Measurements from ENCODE around the gene B3GNT7. TPM values are rescaled to one million over a fixed set of nuclear protein-coding genes. Genes with fewer than 3 reads are reported as not detected.

B3GNT7 gene
- total and polyA plus RNA-seq, 2 of the 4 experiments (the other 2 are of a cell fraction) = under 0.01 to 0.03 TPM

DNA sequence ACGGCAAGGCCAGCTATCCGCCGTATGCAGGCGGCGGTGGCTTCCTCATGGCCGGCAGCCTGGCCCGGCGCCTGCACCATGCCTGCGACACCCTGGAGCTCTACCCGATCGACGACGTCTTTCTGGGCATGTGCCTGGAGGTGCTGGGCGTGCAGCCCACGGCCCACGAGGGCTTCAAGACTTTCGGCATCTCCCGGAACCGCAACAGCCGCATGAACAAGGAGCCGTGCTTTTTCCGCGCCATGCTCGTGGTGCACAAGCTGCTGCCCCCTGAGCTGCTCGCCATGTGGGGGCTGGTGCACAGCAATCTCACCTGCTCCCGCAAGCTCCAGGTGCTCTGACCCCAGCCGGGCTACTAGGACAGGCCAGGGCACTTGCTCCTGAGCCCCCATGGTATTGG, 3.1 kb downstream of the B3GNT7 start:
- Histone ChIP-seq H3K36me3 (ENCODE audit: control insufficient read depth, insufficient read depth, low read length) (no peaks in the 10 kb centered on the region), H2AK9ac (replicated peaks; ENCODE audit: low read depth, low read length, poor library complexity) (peak overlapping the region; percentile 65), H3K4me3 (ENCODE audit: insufficient read depth, low read depth, low read length) (no peak overlapping the region), H2AFZ (replicated peaks; ENCODE audit: low read length, poor library complexity) (no peak overlapping the region), H4K20me1 (ENCODE audit: insufficient read depth, low read length) (no peaks in the 10 kb centered on the region), H2BK120ac (ENCODE audit: low read depth, low read length) (no peak overlapping the region), H3K79me1 (ENCODE audit: low read depth in 1 of 2, low read length in 2 of 2) (no peaks in the 10 kb centered on the region), H2BK5ac (ENCODE audit: low read depth, low read length, poor library complexity, severe bottlenecking) (no peak overlapping the region), H3K9me3 (ENCODE audit: control insufficient read depth, insufficient read depth, low read length) (no peaks in the 10 kb centered on the region; the same call in 1 of the 2 replicates), H2AK5ac (ENCODE audit: low read depth, low read length) (no peak overlapping the region), H3K4ac (ENCODE audit: low read depth, low read length) (no peak overlapping the region), H4K5ac (ENCODE audit: low read depth, low read length) (no peak overlapping the region), H4K8ac (ENCODE audit: low read depth in 2 of 2, low read length in 2 of 2) (no peak overlapping the region), H3K27me3 (ENCODE audit: control insufficient read depth, insufficient read depth, low read length) (peaks cover 28% of the 10 kb centered on the region), H3K56ac (ENCODE audit: extremely low read depth, insufficient read depth, low read length) (no peak overlapping the region), H2BK20ac (ENCODE audit: low read depth, low read length) (no peak overlapping the region), H3K4me1 (ENCODE audit: control insufficient read depth, insufficient read depth, low read length) (peaks cover 8% of the 10 kb centered on the region), H3K9ac (ENCODE audit: low read depth, low read length) (no peak overlapping the region), H3K4me2 (ENCODE audit: low read depth, low read length) (no peak overlapping the region), H2BK15ac (ENCODE audit: low read depth, low read length) (no peak overlapping the region), H3K23ac (ENCODE audit: low read depth, low read length) (no peak overlapping the region), H3K14ac (replicated peaks; ENCODE audit: low read depth, low read length) (no peak overlapping the region), H3K9me1 (ENCODE audit: insufficient read depth, low read length) (no peaks in the 10 kb centered on the region; the same call in 1 of the 2 replicates), H3K27ac (ENCODE audit: insufficient read depth, low read length) (no peak overlapping the region), H3K18ac (ENCODE audit: low read depth, low read length) (no peak overlapping the region), H4K91ac (ENCODE audit: insufficient read depth, low read depth, low read length) (no peak overlapping the region)
- intact Hi-C loops (cut with micrococcal nuclease) (no loop called here), in situ Hi-C loops (cut with MboI; ENCODE audit: low sequenced_read_pairs) (no loop called here), dilution Hi-C loops (cut with HindIII; ENCODE audit: low sequenced_read_pairs, unreplicated experiment) (no loop called here)
- no peak for ATAC-seq (ENCODE audit: low read depth)
- DNase-seq = no peak
- ChIA-PET POLR2A (ENCODE audit: unreplicated experiment) (no interaction called here), CTCF (interaction anchor here (0.9 kb wide), 1 partner anchor 14 kb away, joined by 3 read pairs; no protein-coding TSS in a partner anchor)
- WGBS, 2 experiments (ENCODE audit: extremely low coverage in 2 of 2, insufficient read length in 1 of 2) = 97% methylated on average over 19 of the region's 27 CpGs; no CpG with 5 or more reads in 1 of the 2 experiments
- BruUV-seq (replicated peaks) = no TSS peak
- TF ChIP-seq CHD1 (IDR thresholded peaks at IDR 0.05; ENCODE audit: low read depth, low read length) (no peak), RCOR1 (IDR thresholded peaks at IDR 0.05; ENCODE audit: insufficient replicate concordance, low read length) (no peak), SMC3 (IDR thresholded peaks at IDR 0.05; ENCODE audit: low read depth, low read length) (no peak), BHLHE40 (IDR thresholded peaks at IDR 0.05; ENCODE audit: low read depth, low read length) (no peak), FOS (IDR thresholded peaks at IDR 0.05; ENCODE audit: low read depth, low read length) (no peak), NFE2L2 (IDR thresholded peaks at IDR 0.05; ENCODE audit: low read depth, low read length) (no peak), MAZ (IDR thresholded peaks at IDR 0.05; ENCODE audit: borderline replicate concordance, low read depth, low read length) (no peak), POLR2A (IDR thresholded peaks at IDR 0.05; ENCODE audit: low read depth, low read length) (no peak), MXI1 (IDR thresholded peaks at IDR 0.05; ENCODE audit: borderline replicate concordance, low read depth, low read length) (no peak), CEBPB (IDR thresholded peaks at IDR 0.05; ENCODE audit: low read depth, low read length) (no peak), MAFK (IDR thresholded peaks at IDR 0.05; ENCODE audit: low read depth, low read length) (no peak), RAD21 (IDR thresholded peaks at IDR 0.05; ENCODE audit: low read length) (no peak)
- TF ChIP-seq, protein P1, sequence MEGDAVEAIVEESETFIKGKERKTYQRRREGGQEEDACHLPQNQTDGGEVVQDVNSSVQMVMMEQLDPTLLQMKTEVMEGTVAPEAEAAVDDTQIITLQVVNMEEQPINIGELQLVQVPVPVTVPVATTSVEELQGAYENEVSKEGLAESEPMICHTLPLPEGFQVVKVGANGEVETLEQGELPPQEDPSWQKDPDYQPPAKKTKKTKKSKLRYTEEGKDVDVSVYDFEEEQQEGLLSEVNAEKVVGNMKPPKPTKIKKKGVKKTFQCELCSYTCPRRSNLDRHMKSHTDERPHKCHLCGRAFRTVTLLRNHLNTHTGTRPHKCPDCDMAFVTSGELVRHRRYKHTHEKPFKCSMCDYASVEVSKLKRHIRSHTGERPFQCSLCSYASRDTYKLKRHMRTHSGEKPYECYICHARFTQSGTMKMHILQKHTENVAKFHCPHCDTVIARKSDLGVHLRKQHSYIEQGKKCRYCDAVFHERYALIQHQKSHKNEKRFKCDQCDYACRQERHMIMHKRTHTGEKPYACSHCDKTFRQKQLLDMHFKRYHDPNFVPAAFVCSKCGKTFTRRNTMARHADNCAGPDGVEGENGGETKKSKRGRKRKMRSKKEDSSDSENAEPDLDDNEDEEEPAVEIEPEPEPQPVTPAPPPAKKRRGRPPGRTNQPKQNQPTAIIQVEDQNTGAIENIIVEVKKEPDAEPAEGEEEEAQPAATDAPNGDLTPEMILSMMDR (conservative IDR thresholded peaks at IDR 0.05; ENCODE audit: low read depth, low read length) = no peak
- TF ChIP-seq, protein P2, sequence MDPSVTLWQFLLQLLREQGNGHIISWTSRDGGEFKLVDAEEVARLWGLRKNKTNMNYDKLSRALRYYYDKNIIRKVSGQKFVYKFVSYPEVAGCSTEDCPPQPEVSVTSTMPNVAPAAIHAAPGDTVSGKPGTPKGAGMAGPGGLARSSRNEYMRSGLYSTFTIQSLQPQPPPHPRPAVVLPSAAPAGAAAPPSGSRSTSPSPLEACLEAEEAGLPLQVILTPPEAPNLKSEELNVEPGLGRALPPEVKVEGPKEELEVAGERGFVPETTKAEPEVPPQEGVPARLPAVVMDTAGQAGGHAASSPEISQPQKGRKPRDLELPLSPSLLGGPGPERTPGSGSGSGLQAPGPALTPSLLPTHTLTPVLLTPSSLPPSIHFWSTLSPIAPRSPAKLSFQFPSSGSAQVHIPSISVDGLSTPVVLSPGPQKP (IDR thresholded peaks at IDR 0.05; ENCODE audit: borderline replicate concordance, low read depth, low read length) = no peak

All from IMR-90 (cell line).